Osteocyte (in vitro differentiated cells): ENCODE measurements around the gene ZBTB1. TPM values are rescaled to one million over a fixed set of nuclear protein-coding genes. Genes with fewer than 3 reads are reported as not detected.

Experiments
- DNase-seq: peaks from one replicate; pipeline ENCODE4 v3.0.0; 2021; ENCODE audit warnings: mixed read lengths; ENCODE audit not compliant: unreplicated experiment; ENCODE audit errors: extremely low spot score
- H3K27ac Mint-ChIP-seq: one replicate; pipeline ENCODE4 v1.8.0; 2021; ENCODE audit warnings: mild to moderate bottlenecking, mixed read lengths; ENCODE audit not compliant: unreplicated experiment
- H3K27me3 Mint-ChIP-seq: one replicate; pipeline ENCODE4 v1.8.0; 2021; ENCODE audit warnings: mixed read lengths; ENCODE audit not compliant: unreplicated experiment
- H3K36me3 Mint-ChIP-seq: one replicate; pipeline ENCODE4 v1.8.0; 2021; ENCODE audit warnings: mixed read lengths; ENCODE audit not compliant: unreplicated experiment
- H3K4me1 Mint-ChIP-seq: one replicate; pipeline ENCODE4 v1.8.0; 2021; ENCODE audit warnings: mixed read lengths; ENCODE audit not compliant: unreplicated experiment
- H3K4me3 Mint-ChIP-seq: one replicate; pipeline ENCODE4 v1.8.0; 2021; ENCODE audit warnings: mild to moderate bottlenecking, moderate library complexity, mixed read lengths; ENCODE audit not compliant: unreplicated experiment
- H3K9me3 Mint-ChIP-seq: one replicate; pipeline ENCODE4 v1.8.0; 2021; ENCODE audit warnings: mixed read lengths; ENCODE audit not compliant: unreplicated experiment
- CTCF ChIP-seq: fragments of 200-600 bp; sonication (generic); IDR thresholded peaks from 2 replicates; pipeline ENCODE4 v1.5.0; 2021; ENCODE audit warnings: antibody characterized with exemption, mild to moderate bottlenecking, moderate library complexity
- total RNA-seq: library from RNA; stranded (reverse); gene quantifications from 2 replicates; pipeline ENCODE4 v1.2.1, GENCODE V29; 2021

Gene ZBTB1
- total RNA-seq, 1 donor from 2014 or later, result 67.0 TPM

GRCh38 chr14:64507376-64508156 lies 3.0 kb downstream of the ZBTB1 start:
- Mint-ChIP-seq H3K4me3 (peak overlapping the region; percentile 87), H3K9me3 (no peaks in the 10 kb centered on the region), H3K27me3 (no peaks in the 10 kb centered on the region), H3K4me1 (peaks cover 68% of the 10 kb centered on the region), H3K27ac (peak overlapping the region; percentile 85), H3K36me3 (peaks cover 2% of the 10 kb centered on the region)
- no peak for DNase-seq
- no peak for TF ChIP-seq CTCF

DNA sequence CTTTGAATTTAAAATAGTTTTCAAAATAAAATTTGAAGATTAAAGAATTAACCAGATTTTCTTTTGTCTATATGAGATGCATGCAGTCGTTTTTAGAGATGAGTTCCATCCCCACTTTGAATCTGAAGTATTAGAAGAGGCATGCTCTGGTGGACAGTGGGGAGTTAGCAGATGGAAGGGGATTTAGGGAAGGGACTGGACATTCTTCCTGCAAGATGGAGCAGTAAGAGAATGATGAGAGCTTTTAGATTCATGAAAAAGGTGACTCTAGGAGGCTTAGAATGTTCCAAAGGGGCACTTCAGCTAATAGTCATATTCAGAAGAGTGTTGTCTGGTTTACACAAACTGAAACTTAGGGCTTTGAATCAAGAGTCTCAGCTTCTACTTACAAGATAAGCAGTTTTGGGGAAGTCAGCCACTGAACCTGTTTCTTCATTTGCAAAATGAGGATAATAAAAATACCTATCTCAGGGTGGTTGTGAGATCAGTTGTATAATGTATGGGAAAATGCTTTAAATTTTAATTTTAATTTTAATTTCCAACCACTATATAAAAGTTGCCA lies 3.7 kb downstream of the ZBTB1 start:
- Mint-ChIP-seq H3K9me3 (no peaks in the 10 kb centered on the region), H3K4me3 (peak overlapping the region; percentile 87), H3K36me3 (peaks cover 2% of the 10 kb centered on the region), H3K27ac (no peak overlapping the region), H3K4me1 (peaks cover 68% of the 10 kb centered on the region), H3K27me3 (no peaks in the 10 kb centered on the region)
- no peak for TF ChIP-seq CTCF
- no peak for DNase-seq

- no peak for TF ChIP-seq CTCF
- H3K9me3 Mint-ChIP-seq, result no peaks in the 10 kb centered on the region
- H3K4me3 Mint-ChIP-seq, result no peak overlapping the region
- peaks cover 72% of the 10 kb centered on the region for H3K4me1 Mint-ChIP-seq
- DNase-seq, result no peak
- H3K36me3 Mint-ChIP-seq, result peaks cover 2% of the 10 kb centered on the region
- peak overlapping the region; percentile 75 for H3K27ac Mint-ChIP-seq
- H3K27me3 Mint-ChIP-seq, result no peaks in the 10 kb centered on the region
Observed at GRCh38 chr14:64509036-64509435, 4.5 kb downstream of the ZBTB1 start.

- H3K4me3 Mint-ChIP-seq, result no peak overlapping the region
- peaks cover 2% of the 10 kb centered on the region for H3K36me3 Mint-ChIP-seq
- peak overlapping the region; percentile 66 for H3K27ac Mint-ChIP-seq
- no peaks in the 10 kb centered on the region for H3K27me3 Mint-ChIP-seq
- peak; percentile 90 for TF ChIP-seq CTCF
- no peaks in the 10 kb centered on the region for H3K9me3 Mint-ChIP-seq
- no peak for DNase-seq
- peaks cover 75% of the 10 kb centered on the region for H3K4me1 Mint-ChIP-seq
Observed at GRCh38 chr14:64510825-64511671, 6.5 kb downstream of the ZBTB1 start.

DNA sequence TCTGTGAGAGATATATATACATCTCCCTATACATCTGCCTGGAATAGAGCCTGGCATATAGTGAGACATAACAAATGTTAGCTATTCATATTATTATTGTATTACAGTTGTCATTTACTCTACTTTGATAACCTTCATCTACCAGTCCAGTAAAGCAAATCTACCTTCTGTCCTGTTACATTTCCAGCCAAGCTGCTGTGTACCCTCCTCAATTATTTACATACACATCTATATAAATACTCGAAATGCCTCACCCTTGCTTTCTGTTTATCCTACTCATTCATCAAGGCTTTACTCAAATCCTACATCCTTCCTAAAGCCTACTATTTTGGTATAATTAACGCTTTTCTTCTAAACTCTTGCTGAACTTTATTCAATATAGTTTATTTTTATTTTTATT lies 8.7 kb downstream of the ZBTB1 start:
- H3K4me3 Mint-ChIP-seq, result no peak overlapping the region
- no peaks in the 10 kb centered on the region for H3K9me3 Mint-ChIP-seq
- TF ChIP-seq CTCF, result no peak
- no peak overlapping the region for H3K27ac Mint-ChIP-seq
- H3K27me3 Mint-ChIP-seq, result no peaks in the 10 kb centered on the region
- DNase-seq, result no peak
- H3K36me3 Mint-ChIP-seq, result peaks cover 2% of the 10 kb centered on the region
- H3K4me1 Mint-ChIP-seq, result peaks cover 61% of the 10 kb centered on the region
